HK-2 (cell line): Measurements from ENCODE around the gene NPTN.

Experiments
- DNase-seq: peaks from one replicate; pipeline ENCODE4 v3.0.0-alpha.2; 2018; ENCODE audit not compliant: unreplicated experiment

Gene NPTN

GRCh38 chr15:73518180-73518862, 114.9 kb downstream of the NPTN start:
- no peak for DNase-seq

- DNase-seq, result no peak
These were observed 115.6 kb downstream of the NPTN start for GRCh38 chr15:73517566-73517965.

- DNase-seq, result no peak
These were observed 117.7 kb downstream of the NPTN start for GRCh38 chr15:73515527-73515926.
